H4 (cell line): ENCODE measurements around the gene GULP1. TPM values are rescaled to one million over a fixed set of nuclear protein-coding genes. Genes with fewer than 3 reads are reported as not detected.
"Not testable (repeated sequence)": the region's sequence is repeated elsewhere in the genome, so short reads cannot be mapped to it uniquely, and the experiment has no call there.

Source experiments
- DNase-seq: peaks from one replicate; pipeline ENCODE4 v3.0.0-alpha.2; 2015; ENCODE audit warnings: low spot score
- total RNA-seq: library from RNA; depleted of rRNA; stranded (reverse); fragments of >200 nt; shearing (Covaris generic); gene quantifications from 2 replicates; pipeline ENCODE4 v1.2.3, GENCODE V29; 2014

GULP1 gene
- total RNA-seq, 1 experiment from 2014 or later = 31.2 TPM

DNA sequence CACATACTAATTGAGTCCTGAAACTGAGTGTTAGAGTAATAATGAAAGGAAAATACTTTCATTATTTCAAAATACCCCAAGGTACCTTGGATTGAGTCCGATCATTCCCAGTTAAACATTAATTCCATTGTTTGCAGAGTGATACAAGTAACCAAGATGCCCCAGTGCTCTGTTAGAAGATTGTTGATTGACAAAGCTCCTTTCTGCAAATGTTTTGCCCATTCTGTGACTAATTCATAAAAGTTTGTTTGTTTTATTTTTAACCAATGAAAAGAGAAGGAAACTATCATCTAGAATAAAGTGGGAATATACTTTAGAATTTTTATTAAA is 124.0 kb downstream of the GULP1 start:
- no peak for DNase-seq

DNA sequence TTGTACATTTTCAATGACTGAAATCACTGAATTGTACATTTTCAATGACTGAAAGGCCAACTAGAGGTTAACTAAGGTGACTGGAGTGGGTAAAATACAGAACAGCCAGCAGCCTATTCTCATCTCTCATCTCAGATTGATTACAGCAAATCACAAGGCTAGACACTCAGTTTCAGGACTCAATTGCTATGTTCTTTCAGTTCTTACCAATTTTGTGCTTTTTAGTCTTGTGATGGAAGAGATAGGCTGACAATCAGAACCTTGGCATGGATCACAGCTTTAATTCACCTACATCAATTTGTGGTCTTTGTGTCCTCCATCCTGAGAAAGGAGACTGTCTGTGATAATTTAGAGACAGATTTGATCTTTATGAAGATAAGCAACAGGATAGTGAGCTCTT is 124.7 kb downstream of the GULP1 start:
- no peak for DNase-seq

DNA sequence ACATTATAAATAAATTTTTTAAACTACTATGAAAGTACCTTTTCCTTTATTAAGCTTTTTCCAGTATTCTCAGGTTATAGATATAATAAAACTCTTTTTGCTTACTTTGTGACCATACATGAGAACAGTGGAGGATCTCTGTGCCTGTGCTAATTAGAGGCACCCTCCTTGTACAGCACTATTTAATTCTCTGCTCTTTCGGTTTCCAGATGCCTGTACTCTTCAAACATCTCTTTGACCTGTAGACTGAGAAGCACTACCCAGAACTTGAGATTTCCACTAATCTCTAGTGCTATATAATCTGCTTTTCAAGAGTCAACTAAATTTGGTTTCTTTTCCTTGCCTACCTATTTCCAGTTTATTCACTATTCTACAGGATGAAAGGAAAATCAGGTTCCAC is 131.1 kb downstream of the GULP1 start:
- no peak for DNase-seq

DNA sequence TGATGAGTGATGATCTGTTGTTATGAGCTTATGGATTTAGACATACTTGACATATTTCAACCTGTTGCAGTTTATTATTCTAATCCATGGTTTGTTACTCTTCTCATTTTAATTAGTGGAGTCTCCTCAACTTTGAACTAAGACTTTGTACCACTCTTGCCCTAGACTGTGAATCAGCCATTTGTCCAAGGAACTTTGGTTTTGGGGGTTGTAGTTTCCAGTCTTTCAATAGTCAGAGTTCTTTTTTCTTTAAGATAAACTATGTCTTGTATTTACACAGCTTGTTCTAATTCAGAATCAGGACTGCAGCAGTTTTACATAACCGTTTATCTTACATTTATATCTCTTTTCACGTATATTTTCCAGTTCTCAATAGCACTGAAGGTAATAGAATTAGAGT is 133.6 kb downstream of the GULP1 start:
- no peak for DNase-seq

DNA sequence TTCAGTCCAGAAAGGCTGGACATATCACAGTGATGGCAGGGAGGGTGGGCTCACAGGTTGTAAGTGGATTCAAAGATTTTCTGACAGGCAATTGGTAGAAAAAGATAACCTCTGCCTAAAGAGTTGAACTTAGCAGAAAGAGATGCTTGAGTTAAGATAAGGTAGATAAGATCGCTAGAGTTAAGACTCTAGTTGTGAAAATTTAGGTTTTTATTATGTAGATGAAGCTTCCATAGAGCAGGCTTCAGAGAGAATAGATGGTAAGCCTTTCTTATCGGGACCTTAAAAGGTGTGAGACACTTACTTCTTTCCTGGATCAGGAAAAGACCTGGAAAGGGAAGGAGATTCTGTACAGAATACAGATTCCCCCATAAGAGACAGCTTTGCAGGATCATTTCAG is 134.4 kb downstream of the GULP1 start:
- no peak for DNase-seq

DNA sequence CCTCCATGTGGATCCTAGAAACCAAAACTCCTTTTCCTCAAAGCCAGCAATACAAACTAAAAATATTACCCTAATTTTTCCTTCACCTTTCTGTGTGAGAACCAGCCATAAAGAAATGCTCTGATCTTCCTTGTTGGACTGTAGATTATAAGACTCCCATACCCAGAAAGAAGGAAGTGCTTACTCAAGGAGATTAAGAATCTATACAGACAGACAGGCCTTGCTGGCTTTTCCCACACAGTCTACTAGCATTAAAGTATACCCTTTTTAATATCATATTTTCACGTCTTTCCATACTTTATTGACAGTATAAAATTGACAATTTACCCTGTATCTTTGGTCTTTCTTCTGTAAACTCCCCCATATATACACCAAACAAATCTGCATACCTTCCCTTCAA is 139.0 kb downstream of the GULP1 start:
- DNase-seq = no peak

DNA sequence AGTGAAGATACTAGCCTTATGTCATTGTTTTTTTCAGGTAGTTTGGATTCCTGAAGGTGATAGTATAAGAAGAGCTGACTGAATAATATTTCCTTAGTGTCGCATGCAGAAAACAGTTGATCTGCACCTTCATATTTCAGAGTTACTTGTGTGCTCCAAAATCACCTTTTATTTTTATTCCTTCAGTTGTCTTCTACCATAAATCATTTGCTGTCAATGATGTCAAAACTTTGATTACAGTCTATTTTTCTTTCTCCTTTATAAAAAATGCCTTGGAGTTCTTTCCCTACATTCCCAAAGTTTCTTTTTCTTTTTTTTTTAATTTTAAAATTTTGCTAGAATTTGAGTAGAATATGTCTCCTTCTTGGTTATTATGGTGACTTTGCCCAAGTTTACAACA is 142.3 kb downstream of the GULP1 start:
- no peak for DNase-seq

DNA sequence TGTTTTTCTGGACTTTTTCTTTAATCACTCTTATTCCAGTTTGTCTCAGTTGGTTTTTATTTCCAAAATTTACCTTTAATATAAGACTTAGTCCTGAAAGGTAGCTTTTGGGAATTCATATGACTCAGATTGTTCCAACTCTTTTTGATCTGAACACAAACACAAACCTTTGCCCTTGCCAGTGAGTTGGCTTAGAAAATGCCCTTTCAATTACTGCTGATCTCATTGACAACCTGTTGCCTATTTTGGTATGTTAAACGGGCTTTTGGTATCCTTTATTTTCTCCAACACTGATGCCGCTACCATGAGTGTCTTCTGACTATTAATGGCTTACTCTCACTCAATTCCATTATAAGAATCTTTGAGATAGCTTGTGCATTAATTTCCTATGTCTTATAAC is 143.4 kb downstream of the GULP1 start:
- no peak for DNase-seq

DNA sequence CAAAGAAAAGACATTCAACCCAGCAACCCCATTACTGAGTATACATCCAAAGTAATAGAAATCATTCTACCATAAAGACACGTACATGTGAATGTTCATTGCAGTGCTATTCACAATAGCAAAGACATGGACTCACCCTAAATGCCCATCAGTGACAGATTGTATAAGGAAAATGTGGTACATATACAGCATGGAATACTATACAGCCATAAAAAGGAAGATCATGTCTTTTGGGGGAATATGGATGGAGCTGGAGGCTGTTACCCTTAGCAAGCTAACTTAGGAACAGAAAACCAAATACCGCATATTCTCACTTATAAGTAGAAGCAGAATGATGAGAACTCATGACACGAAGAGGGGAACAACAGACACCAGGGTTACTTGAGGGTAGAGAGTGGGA is 145.9 kb downstream of the GULP1 start:
- DNase-seq = no peak

DNA sequence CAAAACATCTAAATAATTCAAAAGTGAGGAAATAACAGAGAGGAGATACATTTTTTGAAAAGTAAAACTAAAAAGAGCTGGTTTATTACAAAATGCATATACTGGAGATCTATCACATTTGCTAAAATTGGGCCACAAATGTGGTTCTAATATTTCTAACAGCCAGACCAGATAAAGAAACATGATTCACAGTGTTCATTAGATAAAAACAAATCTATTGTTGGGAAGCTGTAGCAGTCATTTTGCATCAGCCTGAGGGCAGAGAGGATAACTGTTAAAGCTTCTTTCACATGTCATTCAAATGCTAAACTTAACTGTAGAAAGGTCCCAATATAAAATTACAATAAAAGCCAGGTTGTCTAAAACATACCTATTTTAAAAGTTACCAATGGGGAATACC is 148.3 kb downstream of the GULP1 start:
- no peak for DNase-seq

DNA sequence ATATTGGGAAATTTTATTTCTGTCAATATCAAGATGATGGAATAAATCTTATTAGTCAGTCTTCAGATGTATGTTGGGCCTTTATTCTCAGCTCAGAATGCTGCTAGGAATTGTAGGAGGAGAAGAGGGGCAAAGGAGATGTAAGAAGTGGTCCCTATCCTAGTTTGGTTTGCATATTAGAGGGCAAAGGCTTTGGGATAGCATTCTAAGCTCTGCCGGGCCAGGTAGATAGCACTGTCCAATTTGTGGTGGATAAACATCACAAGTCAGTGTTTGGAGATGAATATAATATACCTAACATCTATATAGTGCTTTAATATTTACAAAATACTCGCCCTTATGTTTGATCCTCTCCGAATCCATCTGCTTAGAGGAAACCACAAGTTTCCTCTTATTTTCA is 149.2 kb downstream of the GULP1 start:
- DNase-seq = no peak

DNA sequence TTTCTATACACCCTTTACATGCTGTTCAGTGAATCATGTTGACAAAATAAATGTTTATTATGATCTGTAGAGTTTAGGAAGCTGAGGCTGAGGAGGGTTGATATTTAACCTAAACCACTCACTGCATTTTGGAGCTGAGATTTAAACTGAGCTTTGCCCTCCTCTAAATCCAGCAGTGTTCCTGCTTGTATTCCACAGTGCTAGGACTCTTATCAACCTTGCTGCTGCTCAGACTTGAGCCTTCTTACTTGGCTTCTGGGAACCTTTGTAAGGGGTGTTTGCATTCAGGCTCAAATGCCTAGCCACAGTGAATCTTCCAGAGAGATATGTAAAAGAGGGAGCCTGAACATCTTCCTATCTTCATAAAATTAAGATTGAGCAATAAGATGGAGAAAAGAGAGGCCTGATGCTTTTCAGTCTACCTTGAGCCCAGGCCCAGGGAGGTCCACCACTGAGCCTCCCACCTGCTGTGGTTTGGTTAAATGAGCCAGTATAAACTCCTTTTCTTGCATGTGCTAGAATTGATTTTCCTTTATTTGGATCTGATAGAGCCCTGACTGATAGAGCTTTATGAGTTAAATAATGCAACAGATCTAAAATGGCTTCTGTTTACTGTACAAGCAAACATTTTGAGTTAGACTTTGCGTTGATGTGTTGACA is 149.7 kb downstream of the GULP1 start:
- DNase-seq = no peak

DNA sequence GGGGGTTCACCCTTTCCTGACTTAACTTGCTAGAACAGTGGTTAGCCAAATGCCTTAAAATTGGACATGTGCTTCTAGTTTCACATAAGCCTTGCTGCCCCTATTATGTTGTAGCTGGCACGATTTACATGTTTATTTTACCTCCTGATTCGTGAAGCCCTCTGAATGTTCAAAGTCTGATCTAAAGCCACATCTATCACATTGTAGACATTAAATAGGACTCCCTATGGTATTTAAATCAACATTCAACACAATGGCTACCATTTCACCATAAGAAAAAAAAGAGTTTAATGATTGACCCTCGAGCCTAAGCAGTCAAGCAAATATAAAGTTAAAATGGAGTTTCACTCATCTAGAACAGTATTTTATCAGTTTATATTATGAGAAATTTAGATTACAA is 151.5 kb downstream of the GULP1 start:
- no peak for DNase-seq

DNA sequence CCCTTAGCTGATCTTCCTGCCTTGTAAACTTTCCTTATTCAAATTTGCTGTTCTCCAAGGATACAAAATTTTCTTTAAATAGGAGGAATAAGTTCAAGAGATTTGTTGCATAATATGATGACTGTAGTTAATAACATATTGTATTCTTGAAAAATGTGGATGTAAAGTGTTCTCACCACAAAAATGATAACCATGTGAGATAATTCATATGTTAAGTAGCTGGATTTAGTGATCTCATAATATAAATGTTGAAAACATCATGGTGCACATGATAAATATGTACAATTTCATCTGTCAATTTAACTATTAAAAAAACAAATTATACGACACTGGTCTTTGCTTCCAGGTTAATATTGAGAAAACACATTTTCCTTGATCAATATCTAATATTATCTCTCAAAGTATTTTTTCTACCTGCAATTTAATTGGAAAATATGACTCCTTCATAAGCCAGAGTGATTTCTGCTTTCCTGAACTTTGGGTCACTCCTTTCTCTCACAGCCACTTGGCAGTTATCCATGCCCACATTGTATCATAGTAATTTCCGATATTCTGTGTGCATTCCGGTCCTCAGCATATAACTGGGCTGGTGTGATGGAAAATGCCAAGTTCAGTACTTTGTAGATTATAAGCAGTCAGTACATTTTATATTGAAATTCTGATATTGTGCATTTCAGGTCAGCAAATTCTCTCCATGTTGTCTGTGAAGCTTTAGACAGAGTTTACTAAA is 152.6 kb downstream of the GULP1 start:
- DNase-seq = no peak

DNA sequence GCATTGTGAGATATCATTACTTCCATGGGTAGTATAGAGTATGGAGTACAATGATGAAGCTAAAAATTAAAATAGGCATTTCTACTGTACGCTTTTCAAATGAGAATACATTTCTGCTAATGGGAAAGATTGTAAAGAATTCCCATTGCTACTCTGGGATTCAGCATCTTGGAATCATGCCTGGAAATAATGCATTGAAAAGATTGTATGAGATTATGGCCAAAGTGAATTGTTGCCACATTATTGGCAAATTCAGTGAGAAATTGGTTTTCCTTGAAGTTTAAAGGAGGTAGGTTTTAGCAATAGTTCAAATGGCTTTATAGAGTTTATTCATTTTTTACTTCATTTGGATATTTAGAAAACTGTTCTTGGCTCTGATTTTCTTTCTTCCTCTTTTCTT is 157.9 kb downstream of the GULP1 start:
- no peak for DNase-seq

DNA sequence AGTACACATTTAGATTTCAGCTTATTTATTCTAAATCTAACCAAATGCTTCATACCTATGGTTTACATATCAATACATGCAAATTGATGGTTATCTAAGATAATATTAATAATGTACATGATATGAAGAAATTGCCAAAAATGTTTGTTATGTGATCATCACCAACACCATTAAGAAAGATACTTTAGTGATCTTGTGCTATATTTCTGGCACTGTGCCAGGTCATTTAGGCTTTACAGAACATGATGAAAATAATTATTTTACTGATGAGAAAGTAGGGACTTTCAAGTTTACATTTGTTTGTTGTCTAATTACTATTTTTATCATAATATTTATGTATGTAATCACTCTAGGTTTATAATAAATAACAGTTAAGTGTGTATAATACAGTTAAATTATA is 158.3 kb downstream of the GULP1 start:
- no peak for DNase-seq

DNA sequence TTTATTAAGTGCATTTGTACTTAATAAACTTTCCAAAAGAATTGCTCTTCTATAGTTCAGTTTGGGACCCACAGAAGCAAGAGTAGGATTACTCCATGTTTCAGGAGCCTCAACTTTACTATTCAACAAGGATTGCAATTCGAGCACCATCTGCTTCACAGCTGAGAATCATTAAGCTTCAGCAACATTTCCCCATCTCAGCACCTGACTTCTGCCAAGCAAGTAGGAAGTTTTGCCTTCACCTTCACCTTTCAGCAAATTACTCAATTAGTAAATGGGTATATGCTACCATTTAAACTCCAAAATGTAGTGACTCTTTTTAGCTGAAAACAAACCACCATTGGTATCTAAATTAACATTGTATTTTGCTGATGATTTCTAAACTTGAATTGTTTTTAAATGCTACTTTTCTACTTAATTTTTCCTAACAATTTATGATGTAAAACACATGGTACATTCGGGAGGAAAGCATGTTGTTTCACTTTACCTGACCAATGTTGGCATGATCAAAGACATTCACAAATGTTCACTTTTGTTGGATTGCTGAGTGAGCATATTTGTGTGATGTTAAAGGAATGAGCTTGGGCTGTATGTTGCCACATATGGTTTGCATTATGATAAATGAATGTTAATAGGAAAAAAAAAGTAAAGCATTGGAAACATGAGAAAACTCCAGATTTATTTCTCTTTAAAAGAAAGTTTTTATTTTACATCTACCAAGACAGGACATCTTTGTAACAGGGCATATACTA is 159.2 kb downstream of the GULP1 start:
- no peak for DNase-seq

DNA sequence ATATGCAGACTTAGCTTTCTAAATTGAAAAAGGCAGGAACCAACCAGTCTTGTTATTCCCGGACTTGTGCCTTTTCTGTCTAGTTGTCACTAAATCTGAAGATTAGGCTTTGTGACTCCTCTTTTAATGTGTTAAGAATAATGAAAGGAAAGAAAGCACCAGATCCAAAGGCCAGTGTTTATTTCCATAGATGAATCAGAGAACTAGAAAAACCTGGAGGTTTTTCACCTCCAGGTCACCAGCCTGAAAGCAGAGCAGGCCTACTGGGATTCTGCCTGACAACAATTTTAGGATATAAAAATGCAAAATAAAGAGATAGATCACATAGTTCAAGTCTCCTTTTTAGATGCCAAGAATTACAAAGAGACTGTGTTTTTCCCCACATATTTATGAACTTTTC is 160.4 kb downstream of the GULP1 start:
- DNase-seq = no peak

DNA sequence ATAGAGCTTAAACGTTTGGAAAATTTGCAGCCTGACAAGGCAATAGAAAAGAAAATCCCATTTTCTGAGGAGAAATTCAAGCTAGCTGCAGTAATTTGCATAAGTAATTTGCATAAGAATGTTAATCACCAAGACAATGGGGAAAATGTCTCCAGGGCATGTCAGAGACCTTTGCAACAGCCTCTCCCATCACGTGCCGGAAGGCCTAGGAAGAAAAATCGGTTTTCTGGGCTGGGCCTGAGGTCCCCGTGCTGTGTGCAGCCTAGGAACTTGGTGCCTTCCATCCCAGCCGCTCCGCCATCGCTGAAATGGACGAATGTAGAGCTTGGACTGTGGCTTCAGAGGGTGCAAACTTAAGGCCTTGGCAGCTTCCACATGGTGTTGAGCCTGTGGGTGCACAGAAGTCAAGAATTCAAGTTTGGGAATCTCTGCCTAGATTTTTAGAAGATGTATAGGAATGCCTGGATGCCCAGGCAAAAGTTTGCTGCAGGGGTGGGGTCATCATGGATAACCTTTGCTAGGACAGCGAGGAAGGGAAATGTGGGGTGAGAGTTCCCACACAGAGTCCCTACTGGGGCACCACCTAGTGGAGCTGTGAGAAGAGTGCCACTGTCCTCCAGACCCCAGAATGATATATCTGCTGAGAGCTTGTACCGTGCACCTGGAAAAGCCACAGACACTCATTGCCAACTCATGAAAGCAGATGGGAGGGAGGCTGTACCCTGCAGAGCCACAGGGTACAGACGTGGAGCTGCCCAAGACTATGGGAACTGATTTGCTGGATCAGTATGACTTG is 164.6 kb downstream of the GULP1 start:
- no peak for DNase-seq

DNA sequence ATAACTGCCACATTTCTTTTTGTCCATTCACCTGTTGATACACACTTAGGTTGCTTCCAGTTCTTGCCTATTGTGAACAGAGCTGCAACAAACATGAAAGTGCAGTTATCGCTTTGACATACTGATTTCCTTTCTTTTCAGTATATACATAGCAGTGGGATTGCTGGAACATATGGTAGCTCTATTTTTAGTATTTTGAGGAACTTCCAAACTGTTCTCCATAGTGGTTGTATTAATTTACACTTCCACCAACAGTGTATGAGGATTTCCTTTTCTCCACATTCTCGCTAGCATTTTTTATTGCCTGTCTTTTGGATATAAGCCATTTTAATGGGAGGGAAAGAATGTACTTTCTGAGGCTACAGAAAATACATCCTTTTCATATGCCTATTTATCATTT is 167.4 kb downstream of the GULP1 start:
- DNase-seq = no peak

DNA sequence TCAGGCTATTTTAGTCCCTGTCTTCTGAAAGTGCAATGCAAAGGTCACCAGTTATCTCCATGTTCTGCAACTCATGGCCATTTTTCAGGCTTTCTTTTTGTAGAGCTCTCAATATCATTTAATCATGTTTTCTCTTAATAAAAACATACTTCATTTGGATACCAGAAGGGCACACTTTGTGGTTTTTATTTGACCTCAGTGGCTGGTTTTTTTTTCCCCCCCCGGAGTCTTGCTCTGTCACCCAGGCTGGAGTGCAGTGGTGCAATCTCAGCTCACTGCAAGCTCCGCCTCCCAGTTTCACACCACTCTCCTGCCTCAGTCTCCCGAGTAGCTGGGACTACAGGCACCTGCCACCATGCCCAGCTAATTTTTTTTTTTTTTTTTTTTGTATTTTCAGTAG is 174.4 kb downstream of the GULP1 start:
- DNase-seq = not testable (repeated sequence)

DNA sequence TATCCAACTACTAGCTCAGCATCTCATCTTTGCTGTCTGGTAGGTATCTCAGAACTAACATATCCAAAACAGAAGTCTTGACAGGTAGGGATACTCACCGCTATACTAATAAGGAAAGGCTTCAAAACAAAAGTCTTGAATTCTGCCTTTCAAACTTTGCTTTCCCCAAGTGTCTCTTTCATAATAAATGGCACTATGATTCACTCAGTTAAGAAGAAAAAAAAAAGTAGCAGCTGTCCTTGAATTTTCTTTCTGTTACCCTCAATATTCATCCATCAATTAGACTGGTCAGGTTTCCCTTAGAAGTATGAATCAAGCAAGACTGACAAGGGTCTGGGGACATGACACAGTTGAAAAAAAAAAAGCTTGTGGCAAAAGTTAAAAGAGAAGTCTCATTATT is 175.1 kb downstream of the GULP1 start:
- DNase-seq = no peak
